ENCODE results near the gene OSBPL3.

The OSBPL3 gene

DNA sequence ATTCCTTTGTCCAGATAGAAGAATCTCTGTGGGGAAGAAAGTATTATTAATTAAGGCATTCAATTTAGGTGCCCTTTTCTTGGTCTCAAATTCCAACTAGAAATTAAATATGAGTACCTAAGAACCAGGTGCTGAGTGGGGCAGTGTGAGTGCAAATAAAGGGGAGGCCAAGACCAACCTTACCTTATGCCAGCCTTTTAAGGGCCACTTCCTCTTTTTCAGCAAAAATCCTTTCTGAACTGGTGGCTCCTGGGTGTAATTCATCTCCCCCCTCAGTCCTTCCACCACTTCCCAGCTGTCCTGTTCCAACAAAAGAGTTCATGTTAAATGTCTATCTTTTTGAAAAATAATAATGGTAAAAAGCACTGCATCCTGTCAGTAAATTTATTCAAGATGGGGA lies 108.2 kb downstream of the OSBPL3 start:
- TF ChIP-seq, protein P1, sequence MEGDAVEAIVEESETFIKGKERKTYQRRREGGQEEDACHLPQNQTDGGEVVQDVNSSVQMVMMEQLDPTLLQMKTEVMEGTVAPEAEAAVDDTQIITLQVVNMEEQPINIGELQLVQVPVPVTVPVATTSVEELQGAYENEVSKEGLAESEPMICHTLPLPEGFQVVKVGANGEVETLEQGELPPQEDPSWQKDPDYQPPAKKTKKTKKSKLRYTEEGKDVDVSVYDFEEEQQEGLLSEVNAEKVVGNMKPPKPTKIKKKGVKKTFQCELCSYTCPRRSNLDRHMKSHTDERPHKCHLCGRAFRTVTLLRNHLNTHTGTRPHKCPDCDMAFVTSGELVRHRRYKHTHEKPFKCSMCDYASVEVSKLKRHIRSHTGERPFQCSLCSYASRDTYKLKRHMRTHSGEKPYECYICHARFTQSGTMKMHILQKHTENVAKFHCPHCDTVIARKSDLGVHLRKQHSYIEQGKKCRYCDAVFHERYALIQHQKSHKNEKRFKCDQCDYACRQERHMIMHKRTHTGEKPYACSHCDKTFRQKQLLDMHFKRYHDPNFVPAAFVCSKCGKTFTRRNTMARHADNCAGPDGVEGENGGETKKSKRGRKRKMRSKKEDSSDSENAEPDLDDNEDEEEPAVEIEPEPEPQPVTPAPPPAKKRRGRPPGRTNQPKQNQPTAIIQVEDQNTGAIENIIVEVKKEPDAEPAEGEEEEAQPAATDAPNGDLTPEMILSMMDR (IDR thresholded peaks at IDR 0.05; ENCODE audit: low read depth, low read length) = no peak
- no peak overlapping the region for H3K4me3 ChIP-seq (ENCODE audit: low read depth, low read length)

DNA sequence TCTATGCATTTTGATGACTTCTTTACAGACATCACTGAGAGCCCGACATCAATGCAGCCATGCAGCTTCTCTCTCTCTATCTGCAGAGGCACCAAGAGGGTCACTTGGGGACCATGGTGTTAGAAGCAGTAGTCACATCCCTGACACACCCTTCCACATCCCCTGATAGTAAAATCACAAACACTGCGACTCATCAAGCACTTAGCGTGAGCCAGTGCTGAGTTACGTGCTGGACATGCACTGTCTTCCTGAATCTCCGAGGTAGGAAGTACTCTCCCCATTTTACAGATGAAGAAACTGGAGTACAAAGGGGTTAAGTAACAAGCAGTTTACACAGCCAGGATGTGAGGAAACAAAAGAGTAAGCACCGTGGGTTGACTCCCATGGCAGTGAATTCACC lies 109.2 kb downstream of the OSBPL3 start:
- H3K4me3 ChIP-seq (ENCODE audit: low read depth, low read length) = no peak overlapping the region
- TF ChIP-seq, protein P1 (IDR thresholded peaks at IDR 0.05; ENCODE audit: low read depth, low read length) = no peak

DNA sequence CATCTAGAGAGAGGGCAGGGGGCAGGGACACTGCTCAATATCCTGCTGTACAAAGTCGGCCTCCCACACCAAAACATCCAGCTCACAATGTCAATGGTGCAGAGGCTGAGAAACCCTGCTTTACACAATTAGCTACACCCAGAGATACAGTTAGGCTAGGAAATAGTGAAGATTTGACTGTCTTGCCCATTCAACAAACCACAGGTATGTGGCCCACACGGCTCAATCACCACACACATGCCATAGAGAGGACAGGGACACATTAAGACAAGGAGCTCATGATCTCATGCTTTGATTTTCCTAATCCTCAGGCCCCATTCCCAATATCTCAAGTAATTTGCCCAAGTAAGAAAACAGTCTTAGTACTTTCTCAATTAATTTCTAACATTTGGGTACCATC lies 110.4 kb downstream of the OSBPL3 start:
- TF ChIP-seq, protein P1 (IDR thresholded peaks at IDR 0.05; ENCODE audit: low read depth, low read length) = no peak
- no peak overlapping the region for H3K4me3 ChIP-seq (ENCODE audit: low read depth, low read length)

DNA sequence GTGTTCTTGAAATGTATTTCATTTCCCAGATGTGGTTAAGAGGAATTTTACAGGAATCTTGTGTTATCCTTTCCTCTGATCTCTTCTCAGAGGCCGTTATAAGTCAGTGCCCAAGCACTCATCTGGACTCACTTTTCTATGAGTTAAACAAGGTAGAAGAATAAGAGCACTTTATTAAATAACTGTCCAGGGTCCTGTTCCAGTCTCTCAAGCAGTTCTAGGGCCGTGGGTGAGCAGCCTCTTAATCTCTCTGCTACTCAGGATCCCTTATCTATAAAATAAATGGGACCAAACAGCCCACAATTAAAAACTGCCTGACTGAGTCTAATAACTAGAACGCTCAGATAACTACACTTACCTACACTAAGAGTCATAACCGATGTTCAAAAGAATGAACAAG lies 111.2 kb downstream of the OSBPL3 start:
- TF ChIP-seq, protein P1 (IDR thresholded peaks at IDR 0.05; ENCODE audit: low read depth, low read length) = no peak
- H3K4me3 ChIP-seq (ENCODE audit: low read depth, low read length) = no peak overlapping the region

DNA sequence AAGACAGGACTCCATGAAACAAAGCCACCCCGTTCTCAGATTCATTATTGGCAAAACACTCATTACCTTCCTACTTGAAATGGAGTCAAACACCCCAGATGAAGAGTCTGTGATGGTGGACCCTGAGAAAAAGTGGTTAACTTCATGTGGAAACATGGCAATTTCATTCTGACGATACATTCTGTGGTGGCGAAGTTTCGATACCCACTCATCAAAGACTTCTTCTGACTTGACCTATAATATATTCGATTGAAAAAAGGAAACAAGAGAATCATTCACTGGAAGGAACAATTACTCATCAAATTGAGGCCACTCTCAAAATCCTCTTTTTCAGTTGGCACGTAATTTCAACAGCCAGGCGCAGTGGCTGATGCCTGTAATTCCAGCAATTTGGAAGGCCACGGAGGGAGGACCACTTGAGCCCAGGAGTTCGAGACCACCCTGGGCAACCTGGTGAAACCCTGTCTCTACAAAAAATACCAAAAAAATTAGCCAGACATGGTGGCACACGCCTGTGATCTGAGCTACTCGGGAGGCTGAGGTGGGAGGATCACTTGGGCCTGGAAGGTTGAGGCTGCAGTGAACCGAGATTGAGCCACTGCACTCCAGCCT lies 113.9 kb downstream of the OSBPL3 start:
- TF ChIP-seq, protein P1 (IDR thresholded peaks at IDR 0.05; ENCODE audit: low read depth, low read length) = no peak
- H3K4me3 ChIP-seq (ENCODE audit: low read depth, low read length) = no peak overlapping the region

DNA sequence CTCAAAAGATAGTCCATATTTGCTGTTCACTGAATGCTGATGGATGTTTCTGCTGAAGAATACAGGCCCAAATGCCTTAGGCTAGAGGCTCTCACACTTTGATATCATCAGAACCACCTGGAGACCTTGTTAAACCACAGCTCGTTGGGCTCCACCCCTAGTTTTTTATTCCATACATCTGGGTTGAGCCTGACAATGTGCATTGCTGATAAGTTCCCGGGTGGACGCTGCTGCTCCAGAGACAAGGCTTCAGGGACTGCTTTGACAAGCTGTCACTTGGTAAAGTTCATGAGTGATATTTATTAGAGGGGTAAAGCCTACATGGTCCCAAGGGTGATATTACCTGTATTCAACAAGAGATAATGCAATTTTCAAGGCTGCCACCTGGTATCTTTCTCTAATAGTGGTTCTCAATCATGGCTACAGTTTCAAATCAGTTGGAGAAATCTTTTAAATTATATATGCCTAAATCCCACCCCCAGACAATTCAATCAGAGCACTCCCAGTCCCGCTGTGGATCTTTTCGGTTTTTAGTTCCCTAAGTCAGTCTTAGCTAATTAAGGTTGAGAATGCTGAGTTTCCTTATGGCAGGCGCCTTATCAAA lies 115.7 kb downstream of the OSBPL3 start:
- H3K4me3 ChIP-seq (ENCODE audit: low read depth, low read length) = no peak overlapping the region
- TF ChIP-seq, protein P1 (IDR thresholded peaks at IDR 0.05; ENCODE audit: low read depth, low read length) = no peak

DNA sequence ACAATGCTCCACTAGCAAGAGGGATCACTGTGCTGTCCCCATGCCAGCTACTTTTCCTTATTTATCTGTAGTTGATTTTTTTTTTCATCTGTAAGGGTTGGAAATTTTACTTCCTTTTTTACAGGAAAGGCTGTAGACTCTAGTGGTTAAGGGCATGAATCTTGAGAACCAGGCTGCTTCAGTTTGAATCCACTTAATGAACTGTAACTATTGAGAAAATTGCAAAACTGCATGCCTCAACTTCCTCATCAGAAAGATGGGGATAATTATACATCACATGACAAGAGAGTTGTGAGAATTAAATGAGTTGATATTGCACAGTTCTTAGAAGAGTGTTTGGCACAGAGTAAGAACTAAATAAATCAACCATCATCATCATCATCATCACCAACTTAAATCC lies 116.4 kb downstream of the OSBPL3 start:
- no peak overlapping the region for H3K4me3 ChIP-seq (ENCODE audit: low read depth, low read length)
- TF ChIP-seq, protein P1 (IDR thresholded peaks at IDR 0.05; ENCODE audit: low read depth, low read length) = no peak
